HG02973 (cell line): ENCODE measurements around the gene ATP8A1.

Experiments used
- ATAC-seq: cut with Tn5 transposase; IDR thresholded peaks from one replicate; pipeline ENCODE4 v1.9.1; 2021; ENCODE audit warnings: moderate library complexity; ENCODE audit not compliant: unreplicated experiment

Gene ATP8A1

GRCh38 chr4:42627885-42628646, 28.8 kb downstream of the ATP8A1 start:
- ATAC-seq: peak; percentile 92

GRCh38 chr4:42626629-42627146, 30.2 kb downstream of the ATP8A1 start:
- ATAC-seq: no peak

GRCh38 chr4:42625329-42625728, 31.6 kb downstream of the ATP8A1 start:
- no peak for ATAC-seq

GRCh38 chr4:42624551-42624950, 32.4 kb downstream of the ATP8A1 start:
- ATAC-seq: no peak

GRCh38 chr4:42618023-42618422, 38.9 kb downstream of the ATP8A1 start:
- ATAC-seq: no peak

- no peak for ATAC-seq
Measured at GRCh38 chr4:42617030-42617429, 39.9 kb downstream of the ATP8A1 start.

- ATAC-seq: no peak
Measured at GRCh38 chr4:42616572-42616971, 40.3 kb downstream of the ATP8A1 start.

- ATAC-seq: no peak
Measured at GRCh38 chr4:42615131-42615763, 41.7 kb downstream of the ATP8A1 start.

GRCh38 chr4:42612898-42613297, 44.0 kb downstream of the ATP8A1 start:
- no peak for ATAC-seq

GRCh38 chr4:42610941-42611340, 46.0 kb downstream of the ATP8A1 start:
- no peak for ATAC-seq

GRCh38 chr4:42609051-42609450, 47.9 kb downstream of the ATP8A1 start:
- ATAC-seq: no peak

GRCh38 chr4:42608551-42608950, 48.4 kb downstream of the ATP8A1 start:
- ATAC-seq: no peak

- no peak for ATAC-seq
Measured at GRCh38 chr4:42607011-42607726, 49.7 kb downstream of the ATP8A1 start.

GRCh38 chr4:42605264-42605663, 51.6 kb downstream of the ATP8A1 start:
- ATAC-seq: no peak

- no peak for ATAC-seq
Measured at GRCh38 chr4:42603862-42604261, 53.0 kb downstream of the ATP8A1 start.

GRCh38 chr4:42600578-42600977, 56.3 kb downstream of the ATP8A1 start:
- ATAC-seq: peak; percentile 56

- ATAC-seq: peak; percentile 50
Measured at GRCh38 chr4:42596918-42597317, 60.0 kb downstream of the ATP8A1 start.

- ATAC-seq: no peak
Measured at GRCh38 chr4:42594888-42595287, 62.0 kb downstream of the ATP8A1 start.

GRCh38 chr4:42588909-42589308, 68.0 kb downstream of the ATP8A1 start:
- no peak for ATAC-seq

- no peak for ATAC-seq
Measured at GRCh38 chr4:42586775-42587174, 70.1 kb downstream of the ATP8A1 start.

GRCh38 chr4:42579903-42580302, 77.0 kb downstream of the ATP8A1 start:
- ATAC-seq: no peak

GRCh38 chr4:42578187-42578586, 78.7 kb downstream of the ATP8A1 start:
- no peak for ATAC-seq
